GM18508 (cell line): ENCODE data around the gene TMEM25.
"Not testable (repeated sequence)": the region's sequence is repeated elsewhere in the genome, so short reads cannot be mapped to it uniquely, and the experiment has no call there.

Source experiments
- ATAC-seq: cut with Tn5 transposase; IDR thresholded peaks from one replicate; pipeline ENCODE4 v1.9.1; 2021; ENCODE audit warnings: moderate number of reproducible peaks; ENCODE audit not compliant: insufficient read depth, unreplicated experiment

Gene TMEM25

GRCh38 chr11:118574636-118575035 lies 43.6 kb downstream of the TMEM25 start:
- no peak for ATAC-seq

GRCh38 chr11:118577995-118578394 lies 47.0 kb downstream of the TMEM25 start:
- ATAC-seq = not testable (repeated sequence)

DNA sequence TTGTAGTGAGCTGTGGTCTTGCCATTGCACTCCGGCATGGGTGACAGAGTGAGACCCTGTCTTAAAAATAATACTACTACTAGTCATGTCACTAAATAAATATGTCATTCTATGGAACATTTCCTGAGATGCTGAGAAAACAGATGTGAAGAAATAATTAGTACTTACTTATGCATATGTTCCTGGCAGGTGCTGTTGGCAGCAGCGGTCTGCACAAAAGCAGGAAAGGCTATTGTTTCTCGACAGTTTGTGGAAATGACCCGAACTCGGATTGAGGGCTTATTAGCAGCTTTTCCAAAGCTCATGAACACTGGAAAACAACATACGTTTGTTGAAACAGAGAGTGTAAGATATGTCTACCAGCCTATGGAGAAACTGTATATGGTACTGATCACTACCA lies 50.1 kb downstream of the TMEM25 start:
- no peak for ATAC-seq
